A549 treated with RU486 at 1 μM for 4 hours (cell line): Measurements from ENCODE around the gene ZBTB40. TPM values are rescaled to one million over a fixed set of nuclear protein-coding genes. Genes with fewer than 3 reads are reported as not detected.

Source experiments
- total RNA-seq: library from RNA; stranded (reverse); fragments of 200-300 nt; extraction: Qiagen RNA extraction; gene quantifications from 5 replicates; pipeline ENCODE4 v1.2.3, GENCODE V29; 2022; ENCODE audit warnings: low read depth

Gene ZBTB40
- total RNA-seq: 4.7 to 5.6 TPM (median 5.3 TPM) in 5 replicates

GRCh38 chr1:22451702-22452480 lies at the start of gene ZBTB40:
Gene ZBTB40, plus strand, starts transcription at chr1:22451851. Its CDS starts 38,098 bp downstream, at chr1:22489949.

DNA sequence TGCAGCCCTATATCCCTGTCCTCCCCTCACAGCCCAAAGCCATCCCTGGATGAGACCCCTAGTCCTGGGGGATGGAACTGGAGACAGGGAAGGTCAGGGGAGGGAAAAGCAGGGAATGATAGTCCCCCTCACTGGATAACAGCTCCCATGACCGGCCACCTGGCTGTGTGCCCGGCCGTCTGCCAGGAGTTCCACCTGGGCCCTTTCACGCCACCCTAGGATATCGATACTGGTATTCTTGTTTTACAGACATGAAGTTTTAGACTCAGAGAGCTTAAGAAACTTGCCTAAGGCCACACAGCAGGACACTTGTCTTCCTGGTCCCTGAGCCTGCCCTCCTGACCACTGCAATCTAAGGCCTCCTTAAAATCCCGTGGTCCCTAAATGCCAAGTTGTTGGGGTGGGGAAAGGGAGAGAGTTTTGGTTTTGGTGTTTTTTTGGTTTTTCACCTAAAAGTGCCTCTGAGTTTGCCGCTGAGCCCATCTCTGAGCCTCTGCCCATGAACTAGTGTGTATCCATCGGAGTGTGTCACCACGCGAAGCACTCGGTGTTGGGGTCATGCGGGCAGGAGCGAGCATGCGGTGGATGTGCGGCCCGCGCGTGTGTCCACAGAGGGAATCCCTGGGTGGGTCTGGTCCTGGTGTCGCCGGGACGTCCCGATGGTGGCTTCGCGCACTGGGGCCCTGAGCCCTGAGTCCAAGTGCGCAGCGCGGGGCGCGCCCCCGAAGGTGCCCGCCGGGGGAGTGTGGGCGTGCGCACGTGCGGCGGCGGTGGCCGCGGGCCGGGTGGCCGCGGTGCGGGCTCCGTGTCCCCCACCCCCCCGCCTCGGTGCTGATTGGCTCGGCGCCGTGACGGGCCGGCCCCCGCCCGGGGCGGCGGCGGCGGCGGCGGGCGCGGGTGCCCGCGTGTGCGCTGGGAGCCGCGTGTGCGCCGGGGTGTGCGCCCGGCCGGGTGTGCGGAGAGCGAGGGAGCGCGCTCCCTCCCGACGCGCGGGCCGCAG lies 111.2 kb downstream of the ZBTB40 start, which contains the start of gene EPHA8:
Gene EPHA8, plus strand, starts transcription at position 906 of the 1,000 bp plus-strand sequence. CDS start 147 bp downstream, outside the sequence.

Other genes with a start within 250 kb of the ZBTB40 start
- gene EPHA8, start 111.6 kb downstream of the ZBTB40 start, total RNA-seq: 0.06 to 0.07 TPM in 2 of 5 replicates, not detected in the others
- not detected in 5 replicates for gene C1QA, start 184.8 kb downstream of the ZBTB40 start, total RNA-seq
- not detected in 5 replicates for gene C1QC, start 191.8 kb downstream of the ZBTB40 start, total RNA-seq
- gene C1QB, start 201.4 kb downstream of the ZBTB40 start, total RNA-seq: not detected in 5 replicates